ENCODE data around the gene FSTL5. TPM values are rescaled to one million over a fixed set of nuclear protein-coding genes. Genes with fewer than 3 reads are reported as not detected.

The FSTL5 gene
- total and polyA plus RNA-seq, 2 of the 13 experiments (the other 11 are each of a cell fraction or from before 2014, with no cell fraction given), result 0.03 to 0.07 TPM

- in situ Hi-C loops (cut with HindIII; ENCODE audit: extremely low pct_ligation_motif_present, low pct_unique_long_range_greater_than_20kb) (no loop called here), intact Hi-C loops (cut with micrococcal nuclease; ENCODE audit: unreplicated experiment) (no loop called here)
- Histone ChIP-seq H3K27me3 (ENCODE audit: control insufficient read depth in 1 of 2, insufficient read depth in 2 of 2, low read length in 2 of 2) (no peaks in the 10 kb centered on the region), H3K9ac (ENCODE audit: insufficient read depth, low read depth, low read length) (no peak overlapping the region), H3K4me3 (replicated peaks in 1 of 3; ENCODE audit: insufficient read depth in 1 of 3, low read depth in 2 of 3, low read length in 3 of 3) (no peak overlapping the region), H3K79me2 (ENCODE audit: insufficient read depth, low read length) (no peaks in the 10 kb centered on the region), H3K27ac (ENCODE audit: extremely low read length, insufficient read depth, low read length) (no peak overlapping the region), H3K4me2 (ENCODE audit: low read depth, low read length) (no peak overlapping the region), H2AFZ (ENCODE audit: low read length) (no peak overlapping the region), H4K20me1 (ENCODE audit: insufficient read depth, low read length) (no peaks in the 10 kb centered on the region), H3K9me3 (ENCODE audit: low read length) (no peaks in the 10 kb centered on the region), H3K36me3 (replicated peaks in 1 of 2; ENCODE audit: control insufficient read depth in 1 of 2, insufficient read depth in 2 of 2, low read length in 2 of 2) (no peaks in the 10 kb centered on the region), H3K4me1 (ENCODE audit: insufficient read depth, low read length) (no peaks in the 10 kb centered on the region)
- CTCF ChIA-PET (ENCODE audit: low intra/inter-chr PET ratio, low total read pairs), result no interaction called here
- BruUV-seq (replicated peaks), result no TSS peak
- 72% methylated on average over 5 of the region's 5 CpGs for WGBS (ENCODE audit: low lambda C conversion rate)
- no peak for DNase-seq (ENCODE audit: low spot score)
- ATAC-seq, result no peak
- POLR2A ChIA-PET, result no interaction called here
- TF ChIP-seq MIXL1 (CRISPR knock-in tag; IDR thresholded peaks at IDR 0.05), result no peak
- FAIRE-seq, result no peak
Measured at GRCh38 chr4:161448550-161449180, 715.1 kb downstream of the FSTL5 start.

DNA sequence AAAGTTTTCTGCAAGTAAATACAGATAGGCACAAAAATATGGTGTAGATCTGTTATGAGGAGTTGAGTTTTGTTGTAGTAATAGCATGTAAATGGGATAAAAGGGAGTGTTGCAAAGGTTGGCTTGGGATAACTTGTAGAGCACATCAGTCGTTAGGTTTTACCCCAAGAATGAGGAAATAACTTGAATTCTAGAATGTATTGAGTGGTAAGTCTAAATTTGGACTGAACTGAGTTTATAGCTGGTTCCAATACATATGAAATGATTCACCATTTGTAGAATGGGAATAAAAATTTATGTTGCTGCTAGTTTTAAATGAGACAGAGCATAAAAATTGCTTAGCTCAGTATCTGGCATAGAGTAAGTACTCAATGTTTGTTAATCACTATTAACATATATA is 719.2 kb downstream of the FSTL5 start:
- ChIA-PET POLR2A (no interaction called here), CTCF (ENCODE audit: low intra/inter-chr PET ratio, low total read pairs) (no interaction called here)
- Histone ChIP-seq H2AFZ (ENCODE audit: low read length) (no peak overlapping the region), H3K4me1 (ENCODE audit: insufficient read depth, low read length) (no peaks in the 10 kb centered on the region), H3K36me3 (replicated peaks in 1 of 2; ENCODE audit: control insufficient read depth in 1 of 2, insufficient read depth in 2 of 2, low read length in 2 of 2) (no peaks in the 10 kb centered on the region), H4K20me1 (ENCODE audit: insufficient read depth, low read length) (no peaks in the 10 kb centered on the region), H3K79me2 (ENCODE audit: insufficient read depth, low read length) (no peaks in the 10 kb centered on the region), H3K9ac (ENCODE audit: insufficient read depth, low read depth, low read length) (no peak overlapping the region), H3K27ac (ENCODE audit: extremely low read length, insufficient read depth, low read length) (no peak overlapping the region), H3K4me3 (replicated peaks in 1 of 3; ENCODE audit: insufficient read depth in 1 of 3, low read depth in 2 of 3, low read length in 3 of 3) (no peak overlapping the region), H3K4me2 (ENCODE audit: low read depth, low read length) (no peak overlapping the region), H3K9me3 (ENCODE audit: low read length) (no peaks in the 10 kb centered on the region), H3K27me3 (ENCODE audit: control insufficient read depth in 1 of 2, insufficient read depth in 2 of 2, low read length in 2 of 2) (no peaks in the 10 kb centered on the region)
- FAIRE-seq (no peak), ATAC-seq (no peak), DNase-seq (ENCODE audit: low spot score) (no peak)
- in situ Hi-C loops (cut with HindIII; ENCODE audit: extremely low pct_ligation_motif_present, low pct_unique_long_range_greater_than_20kb), result no loop called here
- WGBS (ENCODE audit: low lambda C conversion rate), result 0% methylated on average over 1 of the region's 1 CpG
- BruUV-seq (replicated peaks), result no TSS peak
- intact Hi-C loops (cut with micrococcal nuclease; ENCODE audit: unreplicated experiment), result no loop called here
- no peak for TF ChIP-seq HOXA5 (CRISPR knock-in tag; IDR thresholded peaks at IDR 0.05)

- POLR2A ChIA-PET, result no interaction called here
- Histone ChIP-seq H3K36me3 (replicated peaks in 1 of 2; ENCODE audit: control insufficient read depth in 1 of 2, insufficient read depth in 2 of 2, low read length in 2 of 2) (no peaks in the 10 kb centered on the region), H3K79me2 (ENCODE audit: insufficient read depth, low read length) (no peaks in the 10 kb centered on the region), H2AFZ (ENCODE audit: low read length) (no peak overlapping the region), H3K4me3 (replicated peaks in 1 of 3; ENCODE audit: insufficient read depth in 1 of 3, low read depth in 2 of 3, low read length in 3 of 3) (no peak overlapping the region), H3K9me3 (ENCODE audit: low read length) (no peaks in the 10 kb centered on the region), H3K27ac (ENCODE audit: extremely low read length, insufficient read depth, low read length) (no peak overlapping the region), H3K9ac (ENCODE audit: insufficient read depth, low read depth, low read length) (no peak overlapping the region), H4K20me1 (ENCODE audit: insufficient read depth, low read length) (no peaks in the 10 kb centered on the region), H3K27me3 (ENCODE audit: control insufficient read depth in 1 of 2, insufficient read depth in 2 of 2, low read length in 2 of 2) (no peaks in the 10 kb centered on the region), H3K4me2 (ENCODE audit: low read depth, low read length) (no peak overlapping the region), H3K4me1 (ENCODE audit: insufficient read depth, low read length) (no peaks in the 10 kb centered on the region)
- intact Hi-C loops (cut with micrococcal nuclease; ENCODE audit: unreplicated experiment) (no loop called here), in situ Hi-C loops (cut with HindIII; ENCODE audit: extremely low pct_ligation_motif_present, low pct_unique_long_range_greater_than_20kb) (no loop called here)
- CTCF ChIA-PET (ENCODE audit: low intra/inter-chr PET ratio, low total read pairs), result no interaction called here
- ATAC-seq (no peak), FAIRE-seq (no peak), DNase-seq (ENCODE audit: low spot score) (no peak)
- BruUV-seq (replicated peaks), result no TSS peak
- WGBS (ENCODE audit: low lambda C conversion rate), result 0% methylated on average over 1 of the region's 1 CpG
- TF ChIP-seq, protein P1, sequence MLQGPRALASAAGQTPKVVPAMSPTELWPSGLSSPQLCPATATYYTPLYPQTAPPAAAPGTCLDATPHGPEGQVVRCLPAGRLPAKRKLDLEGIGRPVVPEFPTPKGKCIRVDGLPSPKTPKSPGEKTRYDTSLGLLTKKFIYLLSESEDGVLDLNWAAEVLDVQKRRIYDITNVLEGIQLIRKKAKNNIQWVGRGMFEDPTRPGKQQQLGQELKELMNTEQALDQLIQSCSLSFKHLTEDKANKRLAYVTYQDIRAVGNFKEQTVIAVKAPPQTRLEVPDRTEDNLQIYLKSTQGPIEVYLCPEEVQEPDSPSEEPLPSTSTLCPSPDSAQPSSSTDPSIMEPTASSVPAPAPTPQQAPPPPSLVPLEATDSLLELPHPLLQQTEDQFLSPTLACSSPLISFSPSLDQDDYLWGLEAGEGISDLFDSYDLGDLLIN (CRISPR knock-in tag; IDR thresholded peaks at IDR 0.05; ENCODE audit: borderline replicate concordance), result no peak
- TF ChIP-seq MIER3 (CRISPR knock-in tag; IDR thresholded peaks at IDR 0.05; ENCODE audit: borderline replicate concordance) (no peak), U2AF1 (optimal IDR thresholded peaks at IDR 0.05; ENCODE audit: low read depth, low read length) (no peak), HNF4G (IDR thresholded peaks at IDR 0.05; ENCODE audit: borderline replicate concordance, low read depth, low read length) (no peak), HNF4G (CRISPR knock-in tag; IDR thresholded peaks at IDR 0.05; ENCODE audit: borderline replicate concordance, low read depth) (no peak)
- TF ChIP-seq, protein P2, sequence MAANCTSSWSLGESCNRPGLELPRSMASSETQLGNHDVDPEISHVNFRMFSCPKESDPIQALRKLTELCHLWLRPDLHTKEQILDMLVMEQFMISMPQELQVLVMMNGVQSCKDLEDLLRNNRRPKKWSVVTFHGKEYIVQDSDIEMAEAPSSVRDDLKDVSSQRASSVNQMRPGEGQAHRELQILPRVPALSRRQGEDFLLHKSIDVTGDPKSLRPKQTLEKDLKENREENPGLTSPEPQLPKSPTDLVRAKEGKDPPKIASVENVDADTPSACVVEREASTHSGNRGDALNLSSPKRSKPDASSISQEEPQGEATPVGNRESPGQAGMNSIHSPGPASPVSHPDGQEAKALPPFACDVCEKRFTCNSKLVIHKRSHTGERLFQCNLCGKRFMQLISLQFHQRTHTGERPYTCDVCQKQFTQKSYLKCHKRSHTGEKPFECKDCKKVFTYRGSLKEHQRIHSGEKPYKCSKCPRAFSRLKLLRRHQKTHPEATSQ (CRISPR knock-in tag; IDR thresholded peaks at IDR 0.05; ENCODE audit: borderline replicate concordance), result no peak
Measured at GRCh38 chr4:161442921-161443320, 720.9 kb downstream of the FSTL5 start.
